ENCODE data around the gene CD274.

Gene CD274

GRCh38 chr9:5447337-5447736 is 3.0 kb upstream of the CD274 start:
- WGBS, 2 experiments = 80 to 85% methylated on average over 3 of the region's 3 CpGs
- no peaks in the 10 kb centered on the region for H3K9me3 ChIP-seq (ENCODE audit: control insufficient read depth, low read length)
- H3K4me1 ChIP-seq (ENCODE audit: control insufficient read depth, insufficient read depth, low read length) = no peaks in the 10 kb centered on the region
- H3K4me3 ChIP-seq (ENCODE audit: insufficient read depth, low read depth, low read length) = no peak overlapping the region
- no peak overlapping the region for H3K27ac ChIP-seq (ENCODE audit: insufficient read depth, low read depth, low read length, poor library complexity, severe bottlenecking)
- peaks cover 8% of the 10 kb centered on the region for H3K27me3 ChIP-seq (ENCODE audit: control insufficient read depth, insufficient read depth, low read length, poor library complexity, severe bottlenecking)
- H3K36me3 ChIP-seq (ENCODE audit: control insufficient read depth, insufficient read depth, low read length) = no peaks in the 10 kb centered on the region

GRCh38 chr9:5448016-5448415 is 2.3 kb upstream of the CD274 start:
- H3K27me3 ChIP-seq (ENCODE audit: control insufficient read depth, insufficient read depth, low read length, poor library complexity, severe bottlenecking) = peaks cover 8% of the 10 kb centered on the region
- WGBS, 2 experiments = 94 to 100% methylated on average over 1 to 2 of the region's 2 CpGs
- no peak overlapping the region for H3K4me3 ChIP-seq (ENCODE audit: insufficient read depth, low read depth, low read length)
- no peaks in the 10 kb centered on the region for H3K36me3 ChIP-seq (ENCODE audit: control insufficient read depth, insufficient read depth, low read length)
- H3K27ac ChIP-seq (ENCODE audit: insufficient read depth, low read depth, low read length, poor library complexity, severe bottlenecking) = no peak overlapping the region
- no peaks in the 10 kb centered on the region for H3K4me1 ChIP-seq (ENCODE audit: control insufficient read depth, insufficient read depth, low read length)
- H3K9me3 ChIP-seq (ENCODE audit: control insufficient read depth, low read length) = no peaks in the 10 kb centered on the region

- Histone ChIP-seq H3K27ac (ENCODE audit: insufficient read depth, low read depth, low read length, poor library complexity, severe bottlenecking) (no peak overlapping the region), H3K9me3 (ENCODE audit: control insufficient read depth, low read length) (no peaks in the 10 kb centered on the region), H3K27me3 (ENCODE audit: control insufficient read depth, insufficient read depth, low read length, poor library complexity, severe bottlenecking) (peaks cover 8% of the 10 kb centered on the region), H3K4me3 (ENCODE audit: insufficient read depth, low read depth, low read length) (no peak overlapping the region), H3K4me1 (ENCODE audit: control insufficient read depth, insufficient read depth, low read length) (no peaks in the 10 kb centered on the region), H3K36me3 (ENCODE audit: control insufficient read depth, insufficient read depth, low read length) (no peaks in the 10 kb centered on the region)
- 85 to 92% methylated on average over 4 to 5 of the region's 5 CpGs for WGBS, 2 experiments
These were observed 1.6 kb upstream of the CD274 start for GRCh38 chr9:5448461-5449435.

- WGBS, 2 experiments = 87 to 92% methylated on average over 12 to 15 of the region's 15 CpGs
- Histone ChIP-seq H3K27ac (ENCODE audit: insufficient read depth, low read depth, low read length, poor library complexity, severe bottlenecking) (no peak overlapping the region), H3K4me1 (ENCODE audit: control insufficient read depth, insufficient read depth, low read length) (no peaks in the 10 kb centered on the region), H3K4me3 (ENCODE audit: insufficient read depth, low read depth, low read length) (no peak overlapping the region), H3K36me3 (ENCODE audit: control insufficient read depth, insufficient read depth, low read length) (no peaks in the 10 kb centered on the region), H3K9me3 (ENCODE audit: control insufficient read depth, low read length) (no peaks in the 10 kb centered on the region), H3K27me3 (ENCODE audit: control insufficient read depth, insufficient read depth, low read length, poor library complexity, severe bottlenecking) (peaks cover 8% of the 10 kb centered on the region)
These were observed 602 bp upstream of the CD274 start for GRCh38 chr9:5449521-5450358.

- Histone ChIP-seq H3K4me1 (ENCODE audit: control insufficient read depth, insufficient read depth, low read length) (no peaks in the 10 kb centered on the region), H3K36me3 (ENCODE audit: control insufficient read depth, insufficient read depth, low read length) (no peaks in the 10 kb centered on the region), H3K27me3 (ENCODE audit: control insufficient read depth, insufficient read depth, low read length, poor library complexity, severe bottlenecking) (peaks cover 8% of the 10 kb centered on the region), H3K27ac (ENCODE audit: insufficient read depth, low read depth, low read length, poor library complexity, severe bottlenecking) (no peak overlapping the region), H3K4me3 (ENCODE audit: insufficient read depth, low read depth, low read length) (no peak overlapping the region), H3K9me3 (ENCODE audit: control insufficient read depth, low read length) (no peaks in the 10 kb centered on the region)
- WGBS, 2 experiments = 79% methylated on average over 1 of the region's 1 CpG; no CpG with 5 or more reads in 1 of the 2 experiments
These were observed 1.9 kb downstream of the CD274 start for GRCh38 chr9:5452286-5452609.

- H3K36me3 ChIP-seq (ENCODE audit: control insufficient read depth, insufficient read depth, low read length) = no peaks in the 10 kb centered on the region
These were observed 2.7 kb downstream of the CD274 start for GRCh38 chr9:5453004-5453403.

GRCh38 chr9:5453673-5454072 is 3.3 kb downstream of the CD274 start:
- Histone ChIP-seq H3K4me3 (ENCODE audit: insufficient read depth, low read depth, low read length) (no peak overlapping the region), H3K9me3 (ENCODE audit: control insufficient read depth, low read length) (no peaks in the 10 kb centered on the region), H3K27ac (ENCODE audit: insufficient read depth, low read depth, low read length, poor library complexity, severe bottlenecking) (no peak overlapping the region), H3K4me1 (ENCODE audit: control insufficient read depth, insufficient read depth, low read length) (no peaks in the 10 kb centered on the region), H3K27me3 (ENCODE audit: control insufficient read depth, insufficient read depth, low read length, poor library complexity, severe bottlenecking) (peaks cover 8% of the 10 kb centered on the region), H3K36me3 (ENCODE audit: control insufficient read depth, insufficient read depth, low read length) (no peaks in the 10 kb centered on the region)
- 72 to 80% methylated on average over 2 of the region's 2 CpGs for WGBS, 2 experiments

More at GRCh38 chr9:5453004-5453403, 2.7 kb downstream of the CD274 start:
- 98 to 100% methylated on average over 2 of the region's 2 CpGs for WGBS, 2 experiments
- no peak overlapping the region for H3K27ac ChIP-seq (ENCODE audit: insufficient read depth, low read depth, low read length, poor library complexity, severe bottlenecking)
- no peak overlapping the region for H3K4me3 ChIP-seq (ENCODE audit: insufficient read depth, low read depth, low read length)
- H3K4me1 ChIP-seq (ENCODE audit: control insufficient read depth, insufficient read depth, low read length) = no peaks in the 10 kb centered on the region
- peaks cover 8% of the 10 kb centered on the region for H3K27me3 ChIP-seq (ENCODE audit: control insufficient read depth, insufficient read depth, low read length, poor library complexity, severe bottlenecking)
- H3K9me3 ChIP-seq (ENCODE audit: control insufficient read depth, low read length) = no peaks in the 10 kb centered on the region

GRCh38 chr9:5455181-5455580 is 4.8 kb downstream of the CD274 start:
- WGBS, 2 experiments = 85% methylated on average over 2 of the region's 2 CpGs
- Histone ChIP-seq H3K27me3 (ENCODE audit: control insufficient read depth, insufficient read depth, low read length, poor library complexity, severe bottlenecking) (no peaks in the 10 kb centered on the region), H3K4me1 (ENCODE audit: control insufficient read depth, insufficient read depth, low read length) (no peaks in the 10 kb centered on the region), H3K36me3 (ENCODE audit: control insufficient read depth, insufficient read depth, low read length) (no peaks in the 10 kb centered on the region), H3K9me3 (ENCODE audit: control insufficient read depth, low read length) (no peaks in the 10 kb centered on the region), H3K4me3 (ENCODE audit: insufficient read depth, low read depth, low read length) (no peak overlapping the region), H3K27ac (ENCODE audit: insufficient read depth, low read depth, low read length, poor library complexity, severe bottlenecking) (no peak overlapping the region)

GRCh38 chr9:5459289-5459829 is 9.0 kb downstream of the CD274 start:
- WGBS, 2 experiments = 91 to 92% methylated on average over 4 of the region's 4 CpGs
- Histone ChIP-seq H3K27ac (ENCODE audit: insufficient read depth, low read depth, low read length, poor library complexity, severe bottlenecking) (no peak overlapping the region), H3K9me3 (ENCODE audit: control insufficient read depth, low read length) (no peaks in the 10 kb centered on the region)

GRCh38 chr9:5460157-5460556 is 9.8 kb downstream of the CD274 start:
- Histone ChIP-seq H3K4me1 (ENCODE audit: control insufficient read depth, insufficient read depth, low read length) (no peaks in the 10 kb centered on the region), H3K27ac (ENCODE audit: insufficient read depth, low read depth, low read length, poor library complexity, severe bottlenecking) (no peak overlapping the region), H3K27me3 (ENCODE audit: control insufficient read depth, insufficient read depth, low read length, poor library complexity, severe bottlenecking) (no peaks in the 10 kb centered on the region), H3K36me3 (ENCODE audit: control insufficient read depth, insufficient read depth, low read length) (no peaks in the 10 kb centered on the region), H3K4me3 (ENCODE audit: insufficient read depth, low read depth, low read length) (no peak overlapping the region), H3K9me3 (ENCODE audit: control insufficient read depth, low read length) (no peaks in the 10 kb centered on the region)
- 100% methylated on average over 1 of the region's 1 CpG for WGBS, 2 experiments

More at GRCh38 chr9:5459289-5459829, 9.0 kb downstream of the CD274 start:
- Histone ChIP-seq H3K27me3 (ENCODE audit: control insufficient read depth, insufficient read depth, low read length, poor library complexity, severe bottlenecking) (no peaks in the 10 kb centered on the region), H3K36me3 (ENCODE audit: control insufficient read depth, insufficient read depth, low read length) (no peaks in the 10 kb centered on the region), H3K4me3 (ENCODE audit: insufficient read depth, low read depth, low read length) (no peak overlapping the region), H3K4me1 (ENCODE audit: control insufficient read depth, insufficient read depth, low read length) (no peaks in the 10 kb centered on the region)
